Activated naive CD4-positive, alpha-beta T cell treated with anti-CD3 and anti-CD28 coated beads, Interleukin-2, amount 50 U/mL, for 16 hours (primary cell): ENCODE measurements around the gene EPHB2.
"Not testable (repeated sequence)": the region's sequence is repeated elsewhere in the genome, so short reads cannot be mapped to it uniquely, and the experiment has no call there.

Experiments
- DNase-seq: peaks from one replicate; pipeline ENCODE4 v3.0.0-alpha.2; 2020

EPHB2 gene

DNA sequence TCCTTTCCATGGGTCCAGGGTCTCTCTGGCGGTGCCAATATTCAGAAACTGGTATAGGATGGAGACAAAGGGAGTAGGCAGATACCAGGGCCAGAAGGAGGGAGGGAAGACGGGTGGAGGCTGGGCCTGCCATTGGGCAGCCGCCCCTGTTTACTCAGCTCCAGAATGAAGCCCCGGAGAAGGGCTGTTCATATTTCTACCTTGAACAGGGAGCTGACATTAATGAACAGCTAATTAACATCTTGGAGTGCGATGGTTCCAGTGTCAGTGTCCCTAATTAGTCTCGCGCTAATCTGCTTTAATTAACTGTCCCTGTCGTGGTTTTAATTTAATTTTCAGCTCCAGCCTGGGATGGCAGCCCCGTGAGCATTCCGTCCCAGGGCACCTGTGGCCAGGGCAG is 113.8 kb downstream of the EPHB2 start:
- DNase-seq = no peak

DNA sequence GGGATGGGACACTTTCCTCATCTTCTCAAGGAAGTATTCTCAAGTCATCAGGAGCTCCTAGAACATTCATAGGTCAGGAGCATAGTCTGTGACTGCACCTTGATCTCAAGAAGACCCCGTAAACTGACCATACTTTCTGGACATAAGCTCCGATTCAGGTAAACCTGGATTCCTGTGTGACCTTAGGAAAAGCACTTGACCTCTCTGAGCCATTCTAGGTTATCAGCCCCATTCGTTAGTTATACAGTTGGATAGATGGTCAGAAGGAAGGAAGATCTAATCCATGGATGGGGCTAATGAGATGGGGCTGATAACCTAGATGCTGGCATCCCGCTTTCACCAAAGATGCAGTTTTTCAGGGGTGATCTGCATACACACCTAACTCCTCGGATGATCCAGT is 114.3 kb downstream of the EPHB2 start:
- DNase-seq = no peak

DNA sequence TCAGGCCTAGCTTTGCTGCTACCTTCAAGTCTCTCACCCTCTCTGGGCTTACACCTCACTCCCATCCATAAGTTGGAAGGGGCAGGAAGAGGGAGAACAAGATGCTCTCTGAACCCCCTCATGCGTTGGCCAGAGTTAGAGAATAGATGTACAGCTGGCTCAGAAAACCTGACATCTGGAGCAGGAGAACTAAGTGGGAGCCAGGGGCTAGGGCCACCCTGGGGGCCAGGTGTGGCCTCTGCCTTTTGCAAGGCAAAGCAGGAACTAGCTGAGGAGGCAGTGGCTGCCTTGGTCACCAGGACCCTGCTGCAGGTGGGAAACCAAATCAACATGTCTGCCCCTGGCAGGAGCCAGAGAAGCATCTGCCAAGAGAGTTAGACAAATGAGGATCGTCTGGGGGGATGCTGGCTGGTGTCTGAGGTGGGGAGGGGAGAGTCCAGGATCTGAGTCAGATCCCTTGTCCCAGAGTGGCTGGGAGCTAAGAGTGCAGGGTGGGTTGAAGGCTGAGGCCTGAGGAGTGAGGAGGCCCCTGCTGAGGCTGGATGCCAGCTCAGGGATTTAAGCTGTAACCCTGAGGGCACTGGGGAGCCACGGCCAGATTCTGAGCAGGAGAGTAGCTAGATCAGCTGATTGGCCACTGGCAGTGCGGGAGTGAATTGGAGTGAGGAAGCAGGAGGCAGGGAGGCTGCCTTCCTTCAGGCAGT is 115.0 kb downstream of the EPHB2 start:
- DNase-seq = no peak

DNA sequence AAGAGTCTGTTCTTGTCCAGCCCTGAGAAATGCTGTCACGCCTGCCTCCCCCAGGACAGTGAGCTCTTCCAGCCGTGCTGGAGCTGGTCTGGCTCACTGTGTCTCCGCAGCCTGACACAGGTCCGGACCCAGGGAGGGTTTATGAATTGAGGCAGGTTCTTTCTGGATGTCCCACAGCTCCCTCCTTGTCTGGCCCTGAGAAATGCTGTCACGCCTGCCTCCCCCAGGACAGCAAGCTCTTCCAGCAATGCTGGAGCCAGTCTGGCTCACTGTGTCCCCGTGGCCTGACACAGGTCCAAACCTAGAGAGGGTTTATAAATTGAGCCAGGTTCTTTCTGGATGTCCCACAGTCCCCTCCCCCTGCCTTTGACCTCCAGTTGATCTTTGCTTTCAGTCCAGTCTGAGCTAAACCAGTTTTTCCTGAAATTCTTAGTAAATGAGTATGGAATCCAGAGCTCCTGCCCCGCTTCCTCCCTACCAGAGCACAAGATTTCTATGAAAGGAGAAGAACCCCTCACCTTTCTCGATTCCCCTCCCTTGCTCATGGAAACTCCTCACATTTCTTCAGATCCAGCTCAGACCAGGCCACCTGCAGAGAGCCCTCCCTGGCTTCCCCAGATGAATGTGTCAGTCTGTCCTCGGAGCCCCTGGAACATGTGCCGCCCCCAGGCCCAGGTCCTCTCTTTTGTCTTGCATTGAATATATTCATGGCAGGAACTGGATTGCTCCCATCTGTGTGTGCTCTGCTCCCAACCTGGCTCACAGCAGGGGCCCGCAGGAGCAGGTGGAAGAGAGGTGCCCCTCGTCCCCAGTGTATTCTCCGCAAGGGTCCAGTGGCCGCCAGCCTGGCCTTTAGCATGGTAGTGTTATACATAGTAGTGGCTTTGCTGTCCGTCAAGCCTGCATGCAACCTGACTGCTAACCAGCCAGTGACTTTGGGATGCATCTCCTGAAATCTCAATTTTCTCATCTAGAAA is 116.3 kb downstream of the EPHB2 start:
- no peak for DNase-seq

DNA sequence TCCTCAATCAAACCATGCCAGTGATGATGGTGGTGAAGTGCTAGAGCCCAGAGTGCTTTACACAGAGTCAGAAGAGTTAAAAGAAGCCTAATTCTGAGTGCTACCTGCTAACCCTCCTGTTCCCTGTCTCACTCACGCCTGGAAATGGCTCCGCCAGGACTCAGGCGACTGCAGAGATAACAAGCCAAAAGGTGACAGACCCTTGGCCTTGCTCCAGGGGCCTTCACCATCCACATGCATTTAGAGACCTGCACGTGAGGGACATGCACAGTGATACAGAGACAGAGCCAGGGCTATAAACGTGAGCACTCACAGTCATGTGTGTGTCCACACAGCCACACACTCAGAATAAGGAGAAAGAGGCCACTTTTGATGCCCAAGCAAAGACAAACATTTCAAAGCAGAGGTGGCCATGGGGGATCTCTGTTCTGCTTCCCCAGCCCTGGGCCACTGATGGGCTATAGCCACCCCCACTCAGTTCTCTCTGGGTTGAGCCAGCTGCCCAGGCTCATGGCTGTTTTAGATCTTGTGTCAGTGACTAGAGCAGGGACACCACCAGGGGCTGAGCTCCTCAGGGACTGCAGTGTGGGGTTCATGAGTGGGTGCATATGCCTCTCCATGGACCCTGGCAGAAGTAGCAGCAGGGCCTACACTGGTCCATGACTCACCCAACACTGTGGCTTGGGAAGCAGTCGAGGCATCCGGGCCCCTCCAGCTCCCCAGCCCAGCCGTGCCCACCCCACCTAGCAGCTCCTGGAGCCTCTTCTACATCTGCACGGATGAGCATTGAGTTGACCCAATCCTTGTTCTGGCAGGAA is 117.2 kb downstream of the EPHB2 start:
- no peak for DNase-seq

DNA sequence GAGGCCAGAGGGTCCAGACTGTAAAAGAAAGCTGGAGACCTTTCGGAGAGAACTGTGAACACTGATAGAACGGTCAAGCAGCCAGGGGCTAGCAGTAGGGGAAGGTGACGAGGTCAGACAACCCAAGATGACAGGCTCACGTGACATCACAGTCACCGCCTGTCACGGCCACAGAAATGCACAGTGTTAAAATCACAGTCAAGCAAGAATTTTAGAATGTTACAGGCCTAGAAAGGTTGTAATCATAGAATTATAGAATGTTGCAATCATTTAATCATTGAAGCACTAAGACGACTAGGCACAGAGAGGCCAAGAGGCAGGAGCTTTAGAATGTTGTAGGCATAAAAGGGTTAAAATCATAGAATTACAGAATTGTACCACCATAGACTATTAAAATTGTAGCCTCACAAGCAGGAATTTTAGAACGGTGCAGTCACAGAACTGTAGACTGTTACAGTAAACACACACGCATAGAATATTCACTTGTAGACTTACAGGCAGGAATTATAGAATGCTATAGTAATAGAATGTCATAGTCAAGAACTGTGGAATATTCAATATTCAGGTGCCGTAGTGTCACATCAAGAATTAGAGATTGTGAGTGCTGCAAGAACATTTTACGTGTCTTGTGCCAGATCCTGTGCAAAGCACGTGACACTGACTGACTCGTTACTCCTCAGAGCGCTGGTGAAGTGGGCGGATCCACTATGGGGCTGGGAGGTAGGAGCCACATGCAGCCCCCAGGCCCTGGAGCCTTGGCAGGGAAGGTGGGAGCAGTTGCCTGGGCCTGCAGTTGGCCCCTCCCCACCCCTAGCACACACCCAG is 118.1 kb downstream of the EPHB2 start:
- no peak for DNase-seq

DNA sequence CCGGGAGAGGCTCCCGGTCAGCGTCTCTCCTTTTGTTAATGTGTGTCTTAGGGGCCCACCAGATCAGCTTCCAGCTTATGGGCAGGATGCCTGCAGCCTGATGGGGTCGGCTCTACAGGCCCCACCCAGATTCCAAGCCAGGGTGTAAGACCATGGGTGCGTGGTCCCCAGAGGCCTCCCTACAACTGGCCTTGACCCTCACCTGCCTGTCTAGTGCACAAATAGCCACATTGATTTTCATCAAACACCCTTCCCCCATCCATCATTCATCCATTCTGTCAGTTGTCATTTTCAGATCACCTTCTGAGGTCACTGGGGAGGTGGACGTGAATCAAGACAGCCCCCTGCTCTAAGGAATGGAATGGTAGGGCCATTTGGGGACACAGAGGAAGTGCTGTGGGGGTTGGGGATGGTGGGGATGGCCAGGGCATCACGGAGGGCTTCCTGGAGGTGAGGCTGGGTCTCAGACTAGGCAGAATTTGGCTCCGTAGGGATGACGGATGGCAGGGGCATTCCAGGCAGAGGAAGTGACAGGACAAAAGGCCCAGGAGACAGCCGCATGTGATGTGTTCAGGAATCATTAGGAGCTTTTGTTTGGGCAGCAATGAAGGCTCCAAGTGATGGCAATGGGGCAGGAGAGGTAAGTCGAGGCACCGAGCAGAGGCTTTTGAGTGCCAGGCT is 118.8 kb downstream of the EPHB2 start:
- no peak for DNase-seq

DNA sequence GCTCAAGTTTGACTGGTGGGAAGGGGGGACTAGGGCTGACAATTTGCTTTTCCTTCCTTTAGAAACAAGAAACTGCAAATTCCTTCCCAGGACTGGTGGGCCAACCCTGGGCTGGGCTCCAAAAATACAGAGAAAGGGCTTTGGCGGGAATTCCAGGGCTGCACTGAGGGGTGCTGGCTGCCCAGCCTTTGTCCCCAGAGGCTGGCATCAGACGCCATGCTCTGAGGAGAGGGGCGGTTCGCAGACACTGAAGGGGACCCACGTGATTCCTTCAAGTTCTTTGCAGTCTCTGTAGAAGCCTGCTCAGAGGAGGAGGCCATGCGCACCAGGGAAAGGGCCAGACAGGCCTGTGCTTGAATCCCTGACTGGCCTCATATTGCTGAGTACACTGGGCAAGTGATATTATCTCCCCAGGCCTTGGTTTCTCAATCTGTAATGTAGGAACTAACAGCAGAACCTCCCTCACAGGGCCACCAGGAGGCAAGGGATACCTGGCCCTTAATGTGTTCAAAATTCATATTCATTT is 119.5 kb downstream of the EPHB2 start:
- no peak for DNase-seq

DNA sequence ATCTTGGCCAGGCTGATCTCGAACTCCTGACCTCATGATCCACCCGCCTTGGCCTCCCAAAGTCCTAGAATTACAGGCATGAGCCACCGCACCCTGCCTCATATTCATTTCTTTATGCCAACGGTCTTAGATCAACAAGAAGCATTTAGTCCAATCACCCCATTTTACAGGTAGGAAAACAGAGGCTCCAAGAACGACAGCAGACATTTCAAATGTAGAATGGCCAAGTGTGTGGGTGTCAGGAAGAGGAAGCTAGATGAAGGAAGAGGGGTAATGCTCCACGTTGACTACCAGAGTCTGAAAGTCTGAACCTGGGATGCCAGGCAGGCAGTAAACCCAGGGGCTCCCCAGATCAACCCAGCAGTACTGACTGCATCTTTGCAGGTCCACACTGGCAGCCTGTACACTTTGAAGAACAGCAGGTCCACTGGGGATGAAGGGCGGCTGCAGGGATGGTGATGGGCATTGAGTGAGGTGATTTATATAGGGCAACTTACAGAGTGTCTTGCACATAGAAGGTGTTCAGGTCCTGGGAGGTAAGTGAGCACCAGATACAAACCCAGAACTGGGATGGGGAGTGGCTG is 120.2 kb downstream of the EPHB2 start:
- no peak for DNase-seq

DNA sequence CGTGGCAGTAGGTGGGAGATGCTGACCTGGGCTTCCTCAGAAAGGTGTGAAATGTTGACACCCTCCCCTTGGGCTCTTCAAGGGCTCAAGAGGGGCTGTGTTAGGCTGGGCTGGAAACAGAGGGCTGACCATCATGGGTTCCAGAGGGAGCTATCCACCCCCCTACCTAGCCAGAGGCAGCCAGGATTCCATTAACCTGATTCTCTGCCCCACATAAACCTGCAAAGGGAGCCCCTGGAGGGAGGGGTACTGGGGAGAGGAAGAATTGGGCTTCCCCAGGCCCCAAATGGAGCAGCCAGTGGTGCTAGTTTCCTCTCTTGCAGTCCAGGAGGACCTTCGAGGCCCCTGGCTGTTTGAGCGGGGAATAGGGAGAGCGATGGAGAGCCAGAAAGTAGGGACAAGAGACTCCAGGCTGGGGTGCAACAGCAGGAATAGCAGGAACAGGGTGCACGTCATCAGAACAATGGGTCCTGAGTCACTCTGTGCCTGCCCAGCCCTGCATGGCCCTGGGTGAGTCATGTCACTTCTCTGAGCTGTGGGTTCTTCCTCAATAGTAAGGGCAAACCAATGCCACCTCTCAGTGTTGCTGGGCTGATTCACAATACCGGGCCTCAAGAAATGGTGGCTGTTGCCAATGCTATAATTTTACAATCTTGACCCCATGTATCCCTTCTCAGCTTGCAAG is 121.2 kb downstream of the EPHB2 start:
- DNase-seq = no peak

DNA sequence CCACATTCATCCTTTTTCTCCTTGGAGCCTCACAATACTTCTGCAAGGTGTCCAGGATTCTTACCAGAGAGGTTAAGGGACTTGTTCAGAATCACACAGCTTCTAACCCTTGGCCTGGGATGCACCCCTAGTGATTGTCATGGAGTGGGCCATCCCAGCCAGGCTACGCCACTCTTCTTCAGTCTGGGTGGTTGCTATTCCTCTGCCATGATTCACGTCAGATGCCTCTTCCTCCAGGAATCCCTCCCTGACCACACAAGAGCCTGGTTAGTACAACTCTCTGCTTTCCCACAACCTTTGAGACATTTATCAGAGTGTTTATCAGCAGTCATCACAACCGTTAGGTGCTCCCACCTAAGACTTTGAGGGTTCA is 121.8 kb downstream of the EPHB2 start:
- DNase-seq = no peak

DNA sequence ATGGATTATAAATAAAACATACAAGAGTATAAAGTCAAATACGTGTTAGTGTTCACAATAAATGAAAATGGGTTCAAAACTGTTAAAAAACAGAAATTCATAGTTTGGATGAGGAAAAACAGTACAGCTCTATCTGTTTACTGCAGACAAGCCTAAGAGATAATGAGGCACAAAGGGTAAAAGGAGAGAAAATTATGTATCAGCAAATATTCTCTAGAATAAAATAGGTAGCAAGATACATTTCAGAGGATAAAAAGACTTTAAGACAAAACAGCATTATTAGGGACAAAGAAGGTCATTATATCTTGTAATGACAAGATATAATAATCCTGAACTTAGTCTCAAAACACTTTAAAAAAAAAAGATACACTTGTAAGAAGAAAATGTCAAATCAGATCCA is 123.1 kb downstream of the EPHB2 start:
- DNase-seq = no peak

DNA sequence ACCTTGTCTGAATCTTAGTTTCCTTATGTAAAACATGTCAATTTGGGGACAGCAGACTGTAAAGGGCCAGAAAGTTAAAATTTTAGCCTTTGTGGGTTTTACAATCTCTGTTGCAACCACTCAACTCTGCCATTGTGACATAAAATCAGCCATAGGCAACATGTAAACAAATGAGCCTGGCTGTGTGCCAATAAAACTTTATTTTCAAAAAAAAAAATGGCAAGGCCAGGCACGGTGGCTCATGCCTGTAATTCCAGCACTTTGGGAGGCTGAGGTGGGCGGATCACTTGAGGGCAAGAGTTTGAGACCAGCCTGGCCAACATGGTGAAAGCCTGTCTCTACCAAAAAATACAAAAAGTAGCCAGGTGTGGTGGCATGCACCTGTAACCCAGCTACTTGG is 123.8 kb downstream of the EPHB2 start:
- DNase-seq = not testable (repeated sequence)

DNA sequence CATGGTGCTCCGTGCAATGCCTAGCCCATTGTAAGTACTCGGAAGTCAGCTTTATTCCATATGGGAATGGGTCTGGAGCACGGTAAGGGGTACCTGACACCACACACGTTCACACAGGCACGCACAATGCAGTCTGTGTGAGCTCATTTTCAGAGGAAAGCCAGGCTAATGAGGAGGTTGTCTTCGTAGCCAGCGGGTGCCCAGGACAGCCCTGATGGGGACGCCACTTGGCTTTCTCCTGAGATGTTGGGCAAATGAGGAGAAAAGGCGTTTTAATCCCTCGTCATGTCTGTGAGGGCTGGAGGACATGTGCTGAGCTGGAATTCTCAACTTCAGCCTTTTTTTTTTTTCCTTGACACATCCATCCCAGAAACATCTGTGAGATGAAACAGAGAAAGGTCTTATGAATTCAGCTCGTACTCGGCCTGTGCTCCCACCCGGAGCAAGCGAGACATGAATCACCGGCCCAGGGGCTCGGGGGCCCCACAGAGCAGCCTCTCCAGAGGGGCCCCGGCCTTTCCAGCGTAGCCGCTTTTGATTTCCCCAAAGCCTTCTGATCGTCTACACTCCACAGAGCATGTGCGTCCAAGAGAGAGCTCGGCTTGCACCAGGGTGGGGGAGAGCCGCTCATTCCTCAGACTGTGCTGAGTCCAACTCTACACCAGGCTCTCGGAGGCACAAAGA is 125.1 kb downstream of the EPHB2 start:
- DNase-seq = no peak

DNA sequence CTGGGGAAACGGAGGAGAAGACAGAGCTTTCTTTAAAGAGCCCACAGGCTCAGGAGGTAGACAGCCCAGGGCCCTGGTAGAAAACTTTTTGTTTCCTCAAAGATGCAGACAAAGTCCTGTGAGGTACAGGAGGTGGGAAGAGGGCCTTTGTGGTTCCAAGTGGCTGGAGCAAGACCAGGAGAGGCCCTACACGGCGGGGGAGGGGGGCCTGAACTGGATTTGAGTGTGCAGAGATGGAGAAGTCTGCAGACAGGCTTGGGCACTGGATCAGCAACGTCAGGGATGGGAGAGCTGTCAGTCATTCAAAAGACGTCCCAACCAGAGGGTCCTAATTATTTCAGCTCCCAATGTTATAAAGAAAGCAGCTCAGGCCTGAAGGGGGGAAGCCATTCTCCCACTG is 126.2 kb downstream of the EPHB2 start:
- DNase-seq = no peak

DNA sequence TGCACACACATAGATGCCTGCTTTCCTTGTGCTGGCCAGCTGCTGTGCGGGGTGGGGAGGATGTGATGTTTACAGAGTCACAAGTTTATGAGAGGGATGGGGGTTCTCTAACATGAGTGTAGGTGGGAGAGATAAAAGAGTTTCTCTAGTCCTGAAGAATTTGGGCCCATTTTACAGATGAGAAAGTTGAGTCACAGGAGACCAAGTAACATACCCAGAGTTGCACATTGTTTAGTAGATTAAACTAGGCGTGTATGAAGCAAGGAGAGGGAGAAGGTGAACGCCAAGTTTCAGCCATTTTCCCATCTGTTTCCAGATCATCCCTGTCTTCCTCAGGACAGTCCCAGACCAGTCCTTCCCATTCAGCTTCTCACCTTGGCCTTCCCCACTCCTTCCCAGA is 126.7 kb downstream of the EPHB2 start:
- no peak for DNase-seq

DNA sequence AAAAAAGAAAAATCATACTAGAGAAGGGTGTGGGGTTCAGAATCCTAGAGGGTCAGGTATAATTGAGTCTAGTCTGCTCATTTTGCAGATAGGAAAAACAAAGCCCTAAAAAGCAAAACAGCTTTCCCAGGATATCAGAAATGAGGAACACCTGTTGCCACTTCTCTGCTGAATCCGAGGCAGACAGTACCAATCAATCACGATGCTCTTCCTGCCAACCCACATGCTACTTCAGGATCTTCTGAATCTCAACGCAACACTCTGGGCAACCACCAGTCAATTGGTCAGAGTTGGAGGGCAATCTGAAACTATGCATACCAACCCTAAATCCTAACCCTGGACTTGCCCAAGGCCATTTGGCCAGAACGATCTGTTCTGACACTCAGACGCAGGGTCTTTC is 128.3 kb downstream of the EPHB2 start:
- DNase-seq = no peak

DNA sequence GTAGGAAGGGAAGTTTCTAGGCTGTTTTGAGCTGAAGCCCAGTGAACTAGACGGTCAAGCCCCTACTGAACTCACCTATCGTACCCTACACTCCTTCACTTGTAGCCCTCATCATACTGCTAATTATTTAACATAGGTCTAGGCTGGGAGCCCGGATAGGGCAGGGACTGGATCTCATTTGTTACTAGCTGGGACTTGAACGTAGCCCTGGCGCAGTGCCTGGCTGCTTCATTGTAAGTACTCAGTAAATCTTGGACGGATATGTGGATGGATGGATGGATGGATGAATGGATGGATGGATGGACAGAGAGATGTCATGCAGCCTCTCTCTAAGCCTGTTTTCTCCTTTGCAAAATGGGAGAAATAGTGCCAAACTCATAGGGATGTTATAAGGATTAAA is 129.2 kb downstream of the EPHB2 start:
- DNase-seq = no peak

DNA sequence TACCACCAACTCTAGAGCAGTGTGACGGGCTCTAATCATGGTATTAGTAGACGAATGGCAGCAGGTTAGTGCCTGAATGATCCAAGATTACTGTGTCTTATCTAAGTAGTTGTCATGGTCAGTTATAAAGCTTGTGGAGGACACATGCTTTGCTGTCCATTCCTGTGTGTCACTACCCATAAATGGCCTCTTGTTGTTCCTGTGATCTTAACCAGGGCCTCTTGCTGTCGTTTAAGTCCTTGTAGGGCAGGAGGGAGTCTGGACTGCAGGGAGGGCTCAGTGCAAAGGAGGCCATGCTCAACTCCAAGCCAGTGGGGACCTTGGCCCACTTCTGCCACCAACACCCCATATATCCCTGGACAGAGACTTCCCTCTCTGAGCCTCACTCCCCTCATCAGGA is 130.5 kb downstream of the EPHB2 start:
- no peak for DNase-seq

DNA sequence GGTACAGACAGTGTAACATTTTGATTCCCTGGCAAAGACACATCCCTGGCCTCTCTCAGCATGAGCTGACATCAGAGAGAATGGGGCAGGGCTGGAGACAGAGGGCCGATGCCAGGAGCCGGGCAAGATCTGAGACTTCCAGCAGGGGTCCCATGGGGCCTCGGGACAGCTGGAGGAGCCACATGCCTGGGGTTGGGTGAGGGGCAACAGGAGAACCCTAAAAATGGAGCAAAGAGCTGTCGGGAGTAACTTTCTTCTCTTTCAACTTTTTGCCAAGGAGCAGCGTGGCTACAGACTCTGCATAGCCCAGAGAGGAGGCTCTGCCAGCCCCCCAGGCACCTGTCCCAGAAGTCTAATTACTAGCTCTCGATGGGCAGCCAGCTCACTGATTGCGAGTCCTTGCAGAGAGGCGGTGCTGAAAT is 131.2 kb downstream of the EPHB2 start:
- no peak for DNase-seq
